Activated CD4-positive, alpha-beta T cell treated with anti-CD3 and anti-CD28 coated beads for 4 hours (primary cell): Measurements from ENCODE around the gene STC2.
"Not testable (repeated sequence)": the region's sequence is repeated elsewhere in the genome, so short reads cannot be mapped to it uniquely, and the experiment has no call there.

Source experiments
- DNase-seq, 2 donors: peaks; one replicate each; pipeline ENCODE4 v3.0.0-alpha.2; 2020

STC2 gene

GRCh38 chr5:173293817-173294672 is 34.2 kb downstream of the STC2 start:
- DNase-seq, result peak; percentile 50 to 63

GRCh38 chr5:173291722-173292658 is 36.2 kb downstream of the STC2 start:
- DNase-seq, result no peak

- DNase-seq, result no peak
Measured at GRCh38 chr5:173290477-173291131, 37.6 kb downstream of the STC2 start.

- DNase-seq, result no peak
Measured at GRCh38 chr5:173289372-173289771, 38.8 kb downstream of the STC2 start.

DNA sequence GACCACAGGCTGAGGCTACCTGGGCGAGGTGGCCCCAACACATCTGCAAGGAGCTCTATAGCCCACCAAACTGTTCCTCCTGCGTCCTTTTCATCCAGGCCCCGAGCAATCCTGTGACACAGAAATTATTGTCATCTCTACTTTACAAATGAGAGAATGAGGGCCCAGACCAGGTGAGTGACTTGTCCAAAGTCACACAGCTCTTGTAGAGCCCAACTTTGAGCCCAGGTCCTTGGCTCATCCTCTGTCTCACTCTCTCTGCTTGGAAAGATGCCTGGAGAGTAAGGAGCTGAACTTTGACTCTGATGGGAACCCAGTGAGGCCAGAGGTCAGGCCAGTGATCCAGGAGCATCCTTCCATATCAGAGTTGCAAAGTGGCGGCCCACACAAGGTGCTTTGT is 39.6 kb downstream of the STC2 start:
- no peak for DNase-seq

DNA sequence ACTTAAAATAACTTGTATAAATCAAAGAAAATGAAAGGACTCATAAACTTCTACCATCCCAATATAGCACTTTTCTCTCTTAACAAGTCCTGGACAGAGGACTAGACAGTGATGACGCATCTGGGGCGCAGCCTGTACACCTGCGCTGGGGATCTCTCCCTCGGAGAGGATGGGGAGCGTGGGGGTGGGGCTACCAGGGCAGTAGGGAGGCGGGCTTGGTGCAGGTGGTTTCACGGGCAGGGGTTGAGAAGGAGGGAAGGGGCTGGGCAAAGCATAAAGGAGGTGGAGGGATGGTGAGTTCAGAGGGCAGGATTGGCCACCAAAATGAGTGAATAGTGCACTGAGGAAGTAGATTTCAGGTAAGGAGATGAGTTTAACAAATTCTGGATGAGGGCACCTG is 41.1 kb downstream of the STC2 start:
- no peak for DNase-seq

DNA sequence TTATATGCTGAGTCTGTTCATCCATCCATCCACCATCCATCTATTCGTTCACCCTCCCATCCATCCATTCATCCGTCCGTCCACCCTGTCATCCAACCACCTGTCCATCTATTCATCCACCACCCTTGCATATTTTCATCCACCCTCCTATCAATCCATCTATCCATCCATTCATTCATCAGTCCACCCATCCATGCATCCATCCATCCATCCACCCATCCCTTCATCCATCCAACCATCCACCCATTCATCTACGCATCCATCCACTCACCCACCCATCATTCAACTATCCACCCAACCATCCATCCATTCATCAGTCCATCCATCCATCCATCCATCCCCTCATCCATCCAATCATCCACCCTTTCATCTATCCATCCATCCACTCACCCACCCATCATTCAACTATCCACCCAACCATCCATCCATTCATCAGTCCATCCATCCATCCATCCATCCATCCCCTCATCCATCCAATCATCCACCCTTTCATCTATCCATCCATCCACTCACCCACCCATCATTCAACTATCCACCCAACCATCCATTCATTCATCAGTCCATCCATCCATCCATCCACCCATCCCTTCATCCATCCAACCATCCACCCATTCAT is 43.8 kb downstream of the STC2 start:
- DNase-seq, result not testable (repeated sequence)

- DNase-seq, result peak; percentile 63 to 68
Measured at GRCh38 chr5:173283318-173284288, 44.6 kb downstream of the STC2 start.

GRCh38 chr5:173282916-173283315 is 45.3 kb downstream of the STC2 start:
- no peak for DNase-seq

GRCh38 chr5:173281910-173282309 is 46.3 kb downstream of the STC2 start:
- DNase-seq, result no peak

GRCh38 chr5:173279166-173279565 is 49.0 kb downstream of the STC2 start:
- DNase-seq, result no peak

- no peak for DNase-seq
Measured at GRCh38 chr5:173278641-173279040, 49.6 kb downstream of the STC2 start.

- DNase-seq, result no peak
Measured at GRCh38 chr5:173278172-173278571, 50.0 kb downstream of the STC2 start.

- no peak for DNase-seq
Measured at GRCh38 chr5:173274771-173275170, 53.4 kb downstream of the STC2 start.

DNA sequence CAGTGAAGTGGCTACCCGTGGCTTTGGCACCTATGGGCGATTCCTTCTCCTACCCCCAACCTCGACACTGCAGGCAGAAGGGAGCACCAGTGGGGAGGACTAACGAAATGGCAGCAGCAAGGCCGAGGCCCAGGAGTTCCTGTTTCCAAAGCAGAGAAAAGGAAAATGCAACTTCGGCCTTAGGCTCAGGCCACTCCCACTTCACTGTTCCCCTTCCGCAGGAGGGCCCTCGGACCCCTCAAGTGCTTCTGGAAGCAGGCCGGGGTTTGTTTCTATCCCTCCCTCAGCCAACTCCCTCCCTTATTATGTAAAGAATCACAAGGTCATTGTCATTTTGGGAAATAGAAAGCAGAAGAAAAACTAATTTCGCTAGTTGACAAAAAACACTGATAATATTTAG is 56.8 kb downstream of the STC2 start:
- DNase-seq, result no peak

DNA sequence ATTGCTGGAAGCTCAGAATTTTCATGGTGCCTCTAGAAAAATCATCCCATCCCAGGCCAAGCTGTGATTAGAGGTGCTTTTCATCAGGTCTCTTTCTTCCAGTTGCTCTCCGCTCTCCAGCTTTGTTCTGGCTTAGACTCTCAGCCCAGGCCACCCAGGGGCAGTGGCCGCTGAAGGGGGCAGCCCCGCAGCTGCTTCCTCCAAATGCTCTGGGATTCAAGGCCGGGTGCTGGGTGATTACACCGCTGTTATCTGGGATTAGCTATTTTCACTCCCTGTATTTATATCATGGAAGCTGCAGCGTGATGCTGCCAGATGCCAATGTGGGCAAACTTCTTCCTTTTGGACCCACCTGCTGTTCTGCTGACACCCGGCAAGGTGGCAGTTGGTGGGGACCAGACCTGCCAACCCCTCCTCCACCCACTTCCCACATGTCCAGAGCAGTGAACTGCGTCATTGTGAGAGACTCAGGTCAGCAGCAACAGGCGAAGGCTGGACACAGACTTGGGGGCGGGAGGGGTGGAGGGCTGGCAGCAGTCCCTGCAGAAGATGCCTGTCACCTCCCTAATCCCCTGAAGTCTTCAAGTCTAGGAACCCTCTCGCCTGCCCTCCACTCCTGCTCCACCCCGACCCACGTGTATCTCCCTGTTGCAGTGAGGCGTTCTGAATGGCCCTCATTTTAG is 59.3 kb downstream of the STC2 start:
- no peak for DNase-seq

- no peak for DNase-seq
Measured at GRCh38 chr5:173265433-173265832, 62.8 kb downstream of the STC2 start.
